ENCODE measurements around the gene ELAVL1.

GRCh38 chr19:7932930-7933300, 72.5 kb downstream of the ELAVL1 start:
- TF ChIP-seq, protein P1, sequence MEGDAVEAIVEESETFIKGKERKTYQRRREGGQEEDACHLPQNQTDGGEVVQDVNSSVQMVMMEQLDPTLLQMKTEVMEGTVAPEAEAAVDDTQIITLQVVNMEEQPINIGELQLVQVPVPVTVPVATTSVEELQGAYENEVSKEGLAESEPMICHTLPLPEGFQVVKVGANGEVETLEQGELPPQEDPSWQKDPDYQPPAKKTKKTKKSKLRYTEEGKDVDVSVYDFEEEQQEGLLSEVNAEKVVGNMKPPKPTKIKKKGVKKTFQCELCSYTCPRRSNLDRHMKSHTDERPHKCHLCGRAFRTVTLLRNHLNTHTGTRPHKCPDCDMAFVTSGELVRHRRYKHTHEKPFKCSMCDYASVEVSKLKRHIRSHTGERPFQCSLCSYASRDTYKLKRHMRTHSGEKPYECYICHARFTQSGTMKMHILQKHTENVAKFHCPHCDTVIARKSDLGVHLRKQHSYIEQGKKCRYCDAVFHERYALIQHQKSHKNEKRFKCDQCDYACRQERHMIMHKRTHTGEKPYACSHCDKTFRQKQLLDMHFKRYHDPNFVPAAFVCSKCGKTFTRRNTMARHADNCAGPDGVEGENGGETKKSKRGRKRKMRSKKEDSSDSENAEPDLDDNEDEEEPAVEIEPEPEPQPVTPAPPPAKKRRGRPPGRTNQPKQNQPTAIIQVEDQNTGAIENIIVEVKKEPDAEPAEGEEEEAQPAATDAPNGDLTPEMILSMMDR (IDR thresholded peaks at IDR 0.05) = no peak
- no peak for TF ChIP-seq POLR2A (IDR thresholded peaks at IDR 0.05)
